GM23248 (cell line): ENCODE measurements around the gene SLC4A3.

Experiments used
- EZH2 ChIP-seq: fragments of 200-600 bp; sonication (generic); IDR thresholded peaks from 2 replicates; pipeline ENCODE4 v1.6.1; 2018; ENCODE audit warnings: antibody characterized with exemption, mild to moderate bottlenecking; ENCODE audit not compliant: insufficient read depth, poor library complexity, severe bottlenecking
- EZH2phosphoT487 ChIP-seq: fragments of 200-600 bp; sonication (generic); IDR thresholded peaks from 2 replicates; pipeline ENCODE4 v1.6.1; 2018; ENCODE audit warnings: antibody characterized with exemption, moderate library complexity, mild to moderate bottlenecking, low read depth; ENCODE audit not compliant: insufficient read depth

DNA sequence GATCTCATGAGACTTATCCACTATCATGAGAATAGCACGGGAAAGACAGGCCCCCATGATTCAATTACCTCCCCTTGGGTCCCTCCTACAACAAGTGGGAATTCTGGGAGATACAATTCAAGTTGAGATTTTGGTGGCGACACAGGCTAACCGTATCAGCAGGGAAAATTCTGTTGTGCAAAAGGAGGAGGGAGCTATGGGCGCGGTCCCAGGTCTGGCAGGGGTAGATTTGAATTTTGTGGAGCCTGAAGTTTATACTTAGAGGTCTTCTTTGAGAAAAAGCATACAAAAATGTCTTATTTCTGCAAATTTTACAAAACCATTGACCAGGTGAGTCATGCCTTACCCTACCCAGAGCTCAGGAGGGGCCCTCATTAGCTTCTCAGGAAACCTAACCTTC is 36.6 kb downstream of the SLC4A3 start:
- TF ChIP-seq EZH2 (no peak), EZH2phosphoT487 (no peak)
